ENCODE measurements around the gene GLB1L2.

Gene GLB1L2

DNA sequence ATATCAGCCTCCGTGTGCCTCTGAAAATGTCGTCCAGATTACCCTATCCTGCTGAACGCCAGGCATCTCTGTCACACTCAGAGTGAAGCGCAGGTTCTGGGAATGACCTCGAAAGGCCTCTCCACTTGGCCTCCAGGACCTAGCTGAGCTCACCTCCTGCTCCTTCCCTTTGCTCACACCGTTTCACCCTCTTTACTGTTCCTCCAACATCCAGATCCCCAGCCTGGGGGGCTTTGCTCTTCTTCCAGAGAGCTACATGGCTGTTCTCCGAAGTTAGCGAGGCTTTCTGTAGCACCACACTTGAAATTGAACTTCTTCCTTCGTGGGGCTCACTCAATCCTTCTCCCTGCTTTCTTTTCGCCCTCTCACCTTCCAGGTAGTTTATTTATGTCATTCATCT lies 27.9 kb downstream of the GLB1L2 start:
- H3K27ac ChIP-seq (ENCODE audit: low read depth, low read length), result no peak overlapping the region
- no peaks in the 10 kb centered on the region for H3K27me3 ChIP-seq (ENCODE audit: insufficient read depth, low read length)
- H3K36me3 ChIP-seq (ENCODE audit: insufficient read depth, low read length), result no peaks in the 10 kb centered on the region
- no peaks in the 10 kb centered on the region for H3K4me1 ChIP-seq (ENCODE audit: control insufficient read depth, insufficient read depth, low read length, unreplicated experiment)
- no peaks in the 10 kb centered on the region for H3K79me2 ChIP-seq (ENCODE audit: control insufficient read depth, insufficient read depth, low read length, unreplicated experiment)
- no peak overlapping the region for H2AFZ ChIP-seq (ENCODE audit: low read length, unreplicated experiment)
- H3K4me3 ChIP-seq (ENCODE audit: low read depth, low read length), result no peak overlapping the region

DNA sequence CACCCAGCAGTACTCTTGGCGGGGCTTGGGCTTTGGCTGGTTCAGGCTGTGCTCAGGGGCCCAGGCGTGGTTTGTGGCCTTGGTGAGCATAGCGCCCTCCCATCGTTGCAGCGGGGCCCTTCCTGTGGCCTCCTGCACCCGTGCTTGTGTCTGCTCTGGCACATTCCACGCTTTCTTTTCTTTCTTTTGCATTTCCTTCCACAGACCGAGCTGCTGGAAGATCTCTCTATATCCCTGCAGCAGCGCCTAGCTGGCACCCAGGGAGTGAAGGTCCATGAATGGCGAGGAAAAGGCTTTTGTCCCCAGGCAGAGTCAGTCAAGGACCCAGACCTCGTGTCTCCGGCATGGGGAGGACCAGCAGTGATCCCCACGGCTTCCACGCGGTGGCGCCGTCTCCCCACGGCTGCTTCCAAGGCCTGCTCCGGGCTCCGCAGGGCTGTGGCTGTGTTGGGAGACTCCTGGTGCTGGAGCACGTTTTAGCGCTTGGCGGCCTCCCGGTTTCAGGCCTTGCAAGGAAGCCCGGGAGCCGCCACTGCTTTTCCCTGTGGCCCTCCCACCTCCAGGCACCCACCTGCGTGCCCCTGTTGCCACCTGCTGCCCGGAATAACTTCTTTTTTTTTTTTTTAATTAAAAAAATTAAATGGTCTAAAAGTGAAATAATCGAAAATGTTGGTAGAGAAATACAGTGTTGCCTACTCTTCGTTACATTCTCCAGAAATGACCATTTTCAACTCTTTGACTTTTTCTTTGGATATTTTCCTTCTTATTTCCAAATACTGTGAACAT lies 28.5 kb downstream of the GLB1L2 start:
- Histone ChIP-seq H3K4me1 (ENCODE audit: control insufficient read depth, insufficient read depth, low read length, unreplicated experiment) (no peaks in the 10 kb centered on the region), H3K36me3 (ENCODE audit: insufficient read depth, low read length) (no peaks in the 10 kb centered on the region), H3K4me3 (ENCODE audit: low read depth, low read length) (no peak overlapping the region), H3K27me3 (ENCODE audit: insufficient read depth, low read length) (no peaks in the 10 kb centered on the region), H3K27ac (ENCODE audit: low read depth, low read length) (no peak overlapping the region), H3K79me2 (ENCODE audit: control insufficient read depth, insufficient read depth, low read length, unreplicated experiment) (no peaks in the 10 kb centered on the region), H2AFZ (ENCODE audit: low read length, unreplicated experiment) (no peak overlapping the region)

DNA sequence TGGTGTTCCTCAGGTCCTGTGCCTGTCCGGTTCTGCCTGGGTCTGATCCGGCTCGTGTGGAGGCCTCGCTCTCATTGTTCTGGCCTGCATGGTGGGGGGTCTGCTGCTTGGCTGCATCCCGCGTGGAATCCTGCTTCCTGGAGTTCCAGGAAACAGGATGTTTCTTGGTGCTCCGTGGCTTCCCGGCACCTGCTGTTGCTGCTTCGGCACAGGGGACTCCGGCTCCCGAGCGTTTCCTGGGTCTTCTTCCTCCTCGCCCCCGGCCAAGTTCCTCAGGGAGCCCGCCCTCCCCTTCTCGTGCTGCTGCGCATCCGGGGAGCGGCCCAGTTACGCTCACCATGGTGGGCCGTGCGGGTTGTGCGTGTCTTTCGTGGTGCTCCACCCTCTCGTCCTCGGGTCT lies 29.9 kb downstream of the GLB1L2 start:
- Histone ChIP-seq H3K79me2 (ENCODE audit: control insufficient read depth, insufficient read depth, low read length, unreplicated experiment) (no peaks in the 10 kb centered on the region), H3K27me3 (ENCODE audit: insufficient read depth, low read length) (no peaks in the 10 kb centered on the region)

DNA sequence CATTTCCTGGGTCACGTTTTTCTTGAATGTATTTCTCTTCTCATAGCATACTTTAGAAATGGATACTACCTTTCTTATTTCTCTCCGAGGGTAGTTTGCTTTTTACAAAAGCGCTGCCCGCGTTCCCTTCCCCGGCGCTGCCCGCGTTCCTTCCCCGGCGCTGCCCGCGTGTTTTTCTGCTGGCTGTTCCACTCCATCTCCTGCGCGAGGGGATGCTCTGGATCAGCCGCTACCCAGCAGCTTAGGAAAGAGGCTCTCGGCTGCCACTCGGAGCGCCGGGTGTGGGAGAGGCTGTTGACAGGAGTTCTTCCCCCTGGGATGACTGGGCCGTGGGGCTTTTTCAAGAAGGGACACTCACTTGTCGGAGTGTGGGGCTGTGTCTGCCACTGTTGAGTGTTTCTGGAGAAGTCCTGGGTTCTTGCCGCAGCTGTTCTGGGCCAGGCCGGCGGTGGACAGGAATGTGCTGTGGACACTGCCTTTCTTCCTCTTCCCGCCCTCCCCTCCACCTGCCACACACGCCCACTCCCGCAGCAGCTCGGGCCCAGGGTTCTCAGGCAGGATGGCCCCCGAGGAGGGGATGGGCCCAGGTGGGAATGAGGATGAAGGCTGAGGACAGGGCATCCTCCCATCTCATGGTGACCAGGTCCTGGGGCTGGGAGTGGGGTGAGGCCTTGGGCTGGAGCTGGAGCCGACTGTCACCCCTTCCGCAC lies 30.6 kb downstream of the GLB1L2 start:
- Histone ChIP-seq H3K27ac (ENCODE audit: low read depth, low read length) (no peak overlapping the region), H3K27me3 (ENCODE audit: insufficient read depth, low read length) (no peaks in the 10 kb centered on the region), H2AFZ (ENCODE audit: low read length, unreplicated experiment) (no peak overlapping the region), H3K36me3 (ENCODE audit: insufficient read depth, low read length) (no peaks in the 10 kb centered on the region), H3K79me2 (ENCODE audit: control insufficient read depth, insufficient read depth, low read length, unreplicated experiment) (no peaks in the 10 kb centered on the region), H3K4me1 (ENCODE audit: control insufficient read depth, insufficient read depth, low read length, unreplicated experiment) (no peaks in the 10 kb centered on the region), H3K4me3 (ENCODE audit: low read depth, low read length) (no peak overlapping the region)

More for the DNA sequence above, 29.9 kb downstream of the GLB1L2 start:
- H3K4me3 ChIP-seq (ENCODE audit: low read depth, low read length), result no peak overlapping the region
- no peak overlapping the region for H3K27ac ChIP-seq (ENCODE audit: low read depth, low read length)
- H3K4me1 ChIP-seq (ENCODE audit: control insufficient read depth, insufficient read depth, low read length, unreplicated experiment), result no peaks in the 10 kb centered on the region
- H3K36me3 ChIP-seq (ENCODE audit: insufficient read depth, low read length), result no peaks in the 10 kb centered on the region
- no peak overlapping the region for H2AFZ ChIP-seq (ENCODE audit: low read length, unreplicated experiment)

DNA sequence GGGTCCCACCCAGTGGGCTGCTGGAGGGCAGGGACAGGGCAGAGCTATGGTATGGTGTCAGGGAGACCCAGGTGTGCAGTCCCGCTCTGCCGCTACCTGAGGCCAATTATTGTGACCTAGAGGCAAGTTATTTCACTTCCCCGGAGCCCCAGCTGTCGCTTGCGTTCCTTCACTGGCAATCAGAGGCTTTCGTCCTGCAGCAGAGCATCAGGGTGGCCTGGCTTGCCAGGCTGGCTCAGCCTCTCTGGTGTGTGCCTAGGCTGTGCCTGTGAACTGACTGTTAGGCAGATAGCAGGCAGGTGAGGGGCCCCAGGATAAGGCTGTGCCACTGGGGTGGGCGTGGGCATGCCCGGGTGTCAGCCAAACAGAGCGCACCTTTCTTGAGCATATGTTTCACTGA lies 31.4 kb downstream of the GLB1L2 start:
- Histone ChIP-seq H2AFZ (ENCODE audit: low read length, unreplicated experiment) (no peak overlapping the region), H3K27me3 (ENCODE audit: insufficient read depth, low read length) (no peaks in the 10 kb centered on the region), H3K4me3 (ENCODE audit: low read depth, low read length) (no peak overlapping the region), H3K79me2 (ENCODE audit: control insufficient read depth, insufficient read depth, low read length, unreplicated experiment) (no peaks in the 10 kb centered on the region), H3K27ac (ENCODE audit: low read depth, low read length) (no peak overlapping the region), H3K36me3 (ENCODE audit: insufficient read depth, low read length) (no peaks in the 10 kb centered on the region), H3K4me1 (ENCODE audit: control insufficient read depth, insufficient read depth, low read length, unreplicated experiment) (no peaks in the 10 kb centered on the region)

DNA sequence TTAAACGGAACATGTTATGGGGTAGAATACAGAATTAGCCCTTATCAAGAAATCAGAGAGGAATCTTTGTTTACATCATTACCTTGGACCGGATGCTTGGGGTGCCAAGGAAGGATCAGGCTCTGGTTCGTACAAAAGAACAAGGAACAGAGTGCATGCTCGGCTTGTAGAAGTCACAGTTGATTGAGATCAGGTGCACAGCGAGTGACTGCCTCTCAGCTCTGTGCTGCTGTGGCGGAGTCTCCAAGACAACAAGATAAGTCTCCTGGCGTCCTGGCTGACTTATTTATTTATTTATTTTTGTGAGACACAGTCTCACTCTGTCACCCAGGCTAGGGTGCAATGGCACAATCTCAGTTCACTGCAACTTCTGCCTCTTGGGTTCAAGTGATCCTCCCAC lies 31.8 kb downstream of the GLB1L2 start:
- H3K4me1 ChIP-seq (ENCODE audit: control insufficient read depth, insufficient read depth, low read length, unreplicated experiment), result no peaks in the 10 kb centered on the region

DNA sequence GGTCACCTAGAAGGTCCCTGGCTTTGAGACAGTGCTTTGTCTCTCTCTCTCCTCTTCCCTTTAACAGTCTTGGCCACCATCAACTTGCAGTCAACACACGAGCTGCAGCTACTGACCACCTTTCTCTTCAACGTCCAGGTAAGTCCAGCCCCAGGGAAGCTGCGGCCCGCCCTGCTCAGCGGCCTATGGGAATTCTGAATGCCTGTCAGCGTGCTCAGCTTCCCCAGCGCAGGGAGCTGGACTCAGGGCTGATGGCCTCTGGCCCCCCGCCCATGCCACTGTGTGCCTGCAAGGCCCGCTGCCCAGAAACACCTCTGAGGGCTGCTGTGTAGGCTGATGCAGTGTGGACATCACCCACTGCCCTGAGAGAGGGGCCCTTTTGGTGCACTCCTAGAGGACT lies 32.5 kb downstream of the GLB1L2 start:
- Histone ChIP-seq H3K27ac (ENCODE audit: low read depth, low read length) (no peak overlapping the region), H3K4me1 (ENCODE audit: control insufficient read depth, insufficient read depth, low read length, unreplicated experiment) (no peaks in the 10 kb centered on the region), H3K4me3 (ENCODE audit: low read depth, low read length) (no peak overlapping the region), H3K79me2 (ENCODE audit: control insufficient read depth, insufficient read depth, low read length, unreplicated experiment) (no peaks in the 10 kb centered on the region), H3K27me3 (ENCODE audit: insufficient read depth, low read length) (no peaks in the 10 kb centered on the region), H3K36me3 (ENCODE audit: insufficient read depth, low read length) (no peaks in the 10 kb centered on the region), H2AFZ (ENCODE audit: low read length, unreplicated experiment) (no peak overlapping the region)

More for the DNA sequence above, 31.8 kb downstream of the GLB1L2 start:
- Histone ChIP-seq H3K27ac (ENCODE audit: low read depth, low read length) (no peak overlapping the region), H3K36me3 (ENCODE audit: insufficient read depth, low read length) (no peaks in the 10 kb centered on the region), H2AFZ (ENCODE audit: low read length, unreplicated experiment) (no peak overlapping the region), H3K4me3 (ENCODE audit: low read depth, low read length) (no peak overlapping the region), H3K79me2 (ENCODE audit: control insufficient read depth, insufficient read depth, low read length, unreplicated experiment) (no peaks in the 10 kb centered on the region), H3K27me3 (ENCODE audit: insufficient read depth, low read length) (no peaks in the 10 kb centered on the region)

DNA sequence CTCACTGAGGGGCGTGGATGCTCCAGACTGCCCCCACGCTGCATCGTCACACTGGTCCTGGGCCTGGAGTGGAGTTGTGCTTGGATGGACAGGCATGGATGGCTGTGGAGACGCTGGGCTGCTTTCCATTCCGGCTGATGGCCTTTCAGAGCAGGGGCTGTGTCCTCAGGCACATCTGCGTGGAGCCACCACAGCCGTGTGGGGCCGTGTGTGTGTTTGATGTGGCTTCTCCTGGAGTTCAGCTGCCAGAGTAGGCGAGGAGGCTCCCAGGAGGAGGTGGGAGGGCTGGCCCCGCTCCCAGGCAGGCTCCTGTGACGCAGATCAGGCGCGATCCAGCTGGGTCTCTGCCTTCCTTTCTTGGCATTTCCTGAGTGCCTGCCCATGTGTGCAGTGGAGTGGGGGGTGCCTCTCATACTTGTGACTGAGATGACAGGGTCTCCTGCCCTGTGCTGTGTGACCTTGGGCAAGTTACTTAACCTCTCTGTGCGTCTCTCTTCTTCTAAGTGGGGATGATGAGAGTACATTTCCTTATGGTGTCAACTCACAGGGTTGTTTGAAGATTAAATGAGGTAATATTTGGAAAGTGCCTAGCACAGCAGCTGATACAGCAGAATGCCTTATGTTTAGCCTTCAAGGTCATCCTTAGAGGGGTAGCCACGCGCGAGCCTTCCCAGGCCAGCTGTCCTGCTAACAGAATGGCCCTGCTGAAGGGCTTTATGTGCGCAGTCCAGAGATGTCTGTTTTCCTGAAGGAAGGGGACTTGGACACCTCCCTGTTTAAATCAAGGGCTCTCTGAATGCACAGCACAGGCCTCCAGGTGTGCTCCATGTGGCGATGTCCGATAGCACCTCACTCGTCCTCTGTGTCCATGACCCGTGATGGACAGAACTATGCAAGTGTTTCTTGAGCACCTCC lies 33.5 kb downstream of the GLB1L2 start:
- no peak overlapping the region for H3K4me3 ChIP-seq (ENCODE audit: low read depth, low read length)
- no peaks in the 10 kb centered on the region for H3K4me1 ChIP-seq (ENCODE audit: control insufficient read depth, insufficient read depth, low read length, unreplicated experiment)
- H2AFZ ChIP-seq (ENCODE audit: low read length, unreplicated experiment), result no peak overlapping the region
- no peaks in the 10 kb centered on the region for H3K36me3 ChIP-seq (ENCODE audit: insufficient read depth, low read length)
- no peaks in the 10 kb centered on the region for H3K27me3 ChIP-seq (ENCODE audit: insufficient read depth, low read length)
- no peak overlapping the region for H3K27ac ChIP-seq (ENCODE audit: low read depth, low read length)
- no peaks in the 10 kb centered on the region for H3K79me2 ChIP-seq (ENCODE audit: control insufficient read depth, insufficient read depth, low read length, unreplicated experiment)

DNA sequence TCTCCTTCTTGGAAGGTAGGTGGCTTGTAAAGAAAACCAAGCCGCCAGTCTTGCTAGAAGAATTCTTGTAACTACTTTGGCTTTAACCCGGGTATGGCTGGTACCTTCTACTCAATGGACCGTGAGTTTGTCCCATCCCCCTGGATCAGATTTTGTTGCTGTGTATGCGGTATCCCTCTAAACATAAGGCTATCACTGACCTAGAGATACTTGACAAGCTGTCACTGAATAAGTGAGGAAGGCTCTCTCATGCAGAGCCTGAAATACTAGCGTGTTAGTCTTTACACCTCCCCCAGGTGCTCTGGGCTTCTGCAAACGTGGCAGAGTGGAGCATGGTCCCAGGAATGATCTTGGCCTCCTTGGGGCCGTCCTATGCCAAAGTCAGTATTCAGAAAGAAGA lies 34.5 kb downstream of the GLB1L2 start:
- no peaks in the 10 kb centered on the region for H3K36me3 ChIP-seq (ENCODE audit: insufficient read depth, low read length)
- H3K4me1 ChIP-seq (ENCODE audit: control insufficient read depth, insufficient read depth, low read length, unreplicated experiment), result no peaks in the 10 kb centered on the region
- H3K4me3 ChIP-seq (ENCODE audit: low read depth, low read length), result no peak overlapping the region
- H3K27ac ChIP-seq (ENCODE audit: low read depth, low read length), result no peak overlapping the region
- no peaks in the 10 kb centered on the region for H3K27me3 ChIP-seq (ENCODE audit: insufficient read depth, low read length)
- H3K79me2 ChIP-seq (ENCODE audit: control insufficient read depth, insufficient read depth, low read length, unreplicated experiment), result no peaks in the 10 kb centered on the region
- H2AFZ ChIP-seq (ENCODE audit: low read length, unreplicated experiment), result no peak overlapping the region

DNA sequence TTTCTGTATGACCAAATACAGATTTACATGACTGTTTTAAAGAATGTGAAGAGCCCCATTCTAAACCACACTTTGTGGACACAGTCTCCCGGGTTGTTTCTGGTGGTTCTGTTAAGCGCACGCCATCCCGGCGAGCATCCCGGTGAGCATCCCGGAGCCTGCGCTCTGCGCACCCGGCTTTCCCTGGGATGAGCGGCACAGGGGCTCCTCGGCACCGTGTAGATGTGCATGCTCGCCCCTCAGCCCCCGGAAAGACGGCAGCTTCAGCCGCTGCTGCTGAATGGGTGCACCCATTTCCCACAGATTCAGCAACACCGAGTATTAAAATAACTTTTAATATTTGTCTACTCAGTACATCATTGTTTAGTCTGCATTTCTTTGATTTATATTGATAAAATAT lies 36.0 kb downstream of the GLB1L2 start:
- no peaks in the 10 kb centered on the region for H3K79me2 ChIP-seq (ENCODE audit: control insufficient read depth, insufficient read depth, low read length, unreplicated experiment)
- H3K4me1 ChIP-seq (ENCODE audit: control insufficient read depth, insufficient read depth, low read length, unreplicated experiment), result no peaks in the 10 kb centered on the region
- no peaks in the 10 kb centered on the region for H3K36me3 ChIP-seq (ENCODE audit: insufficient read depth, low read length)
- no peak overlapping the region for H3K4me3 ChIP-seq (ENCODE audit: low read depth, low read length)
- H2AFZ ChIP-seq (ENCODE audit: low read length, unreplicated experiment), result no peak overlapping the region
- H3K27ac ChIP-seq (ENCODE audit: low read depth, low read length), result no peak overlapping the region
- H3K27me3 ChIP-seq (ENCODE audit: insufficient read depth, low read length), result no peaks in the 10 kb centered on the region
